ENCODE data around the gene STT3B. TPM values are rescaled to one million over a fixed set of nuclear protein-coding genes. Genes with fewer than 3 reads are reported as not detected.

STT3B gene
- total RNA-seq, 1 donor from 2014 or later, result 66.1 TPM

GRCh38 chr3:31614162-31614921 lies 81.6 kb downstream of the STT3B start:
- ATAC-seq (ENCODE audit: low read depth), result no peak
- Mint-ChIP-seq H3K9me3 (no peaks in the 10 kb centered on the region), H3K4me3 (no peak overlapping the region), H3K36me3 (ENCODE audit: low read depth) (peaks cover 48% of the 10 kb centered on the region), H3K4me1 (peaks cover 17% of the 10 kb centered on the region), H3K27ac (no peak overlapping the region), H3K27me3 (no peaks in the 10 kb centered on the region)
- ChIA-PET POLR2A (no interaction called here), CTCF (interaction anchor here (1.4 kb wide), 1 partner anchor 358 kb away, joined by 3 read pairs; no protein-coding TSS in a partner anchor)
- DNase-seq, result no peak
- no peak for TF ChIP-seq CTCF (IDR thresholded peaks at IDR 0.05)
- intact Hi-C loops (cut with micrococcal nuclease), result no loop called here

GRCh38 chr3:31615071-31615875 lies 82.5 kb downstream of the STT3B start:
- Mint-ChIP-seq H3K4me1 (peaks cover 17% of the 10 kb centered on the region), H3K36me3 (ENCODE audit: low read depth) (peaks cover 46% of the 10 kb centered on the region), H3K4me3 (no peak overlapping the region)

GRCh38 chr3:31616711-31617110 lies 84.0 kb downstream of the STT3B start:
- Mint-ChIP-seq H3K27me3 (no peaks in the 10 kb centered on the region), H3K4me3 (no peak overlapping the region), H3K27ac (no peak overlapping the region), H3K36me3 (ENCODE audit: low read depth) (peaks cover 58% of the 10 kb centered on the region), H3K9me3 (no peaks in the 10 kb centered on the region), H3K4me1 (peaks cover 19% of the 10 kb centered on the region)
- ChIA-PET CTCF (no interaction called here), POLR2A (interaction anchor here (0.7 kb wide), 1 partner anchor 136 kb away, joined by 5 read pairs; no protein-coding TSS in a partner anchor)
- ATAC-seq (ENCODE audit: low read depth) (no peak), DNase-seq (no peak)
- TF ChIP-seq CTCF (IDR thresholded peaks at IDR 0.05), result no peak
- intact Hi-C loops (cut with micrococcal nuclease), result loop anchor here (1.0 kb wide), 1 partner anchor 10 kb away; no protein-coding TSS in a partner anchor

More at GRCh38 chr3:31615071-31615875, 82.5 kb downstream of the STT3B start:
- Mint-ChIP-seq H3K9me3 (no peaks in the 10 kb centered on the region), H3K27ac (no peak overlapping the region), H3K27me3 (no peaks in the 10 kb centered on the region)
- DNase-seq (no peak), ATAC-seq (ENCODE audit: low read depth) (no peak)
- ChIA-PET CTCF (no interaction called here), POLR2A (no interaction called here)
- intact Hi-C loops (cut with micrococcal nuclease), result no loop called here
- no peak for TF ChIP-seq CTCF (IDR thresholded peaks at IDR 0.05)

GRCh38 chr3:31620656-31621055 lies 87.9 kb downstream of the STT3B start:
- no peaks in the 10 kb centered on the region for H3K27me3 Mint-ChIP-seq
- no peak for TF ChIP-seq CTCF (IDR thresholded peaks at IDR 0.05)
- H3K27ac Mint-ChIP-seq, result no peak overlapping the region
- ChIA-PET CTCF (no interaction called here), POLR2A (no interaction called here)
- peaks cover 36% of the 10 kb centered on the region for H3K4me1 Mint-ChIP-seq
- H3K36me3 Mint-ChIP-seq (ENCODE audit: low read depth), result peaks cover 64% of the 10 kb centered on the region
- DNase-seq (no peak), ATAC-seq (ENCODE audit: low read depth) (no peak)
- no peak overlapping the region for H3K4me3 Mint-ChIP-seq
- no peaks in the 10 kb centered on the region for H3K9me3 Mint-ChIP-seq
- intact Hi-C loops (cut with micrococcal nuclease), result no loop called here

GRCh38 chr3:31621314-31621713 lies 88.6 kb downstream of the STT3B start:
- ChIA-PET POLR2A (no interaction called here), CTCF (no interaction called here)
- H3K36me3 Mint-ChIP-seq (ENCODE audit: low read depth), result peaks cover 67% of the 10 kb centered on the region
- no peaks in the 10 kb centered on the region for H3K27me3 Mint-ChIP-seq
- peaks cover 36% of the 10 kb centered on the region for H3K4me1 Mint-ChIP-seq
- no peak for TF ChIP-seq CTCF (IDR thresholded peaks at IDR 0.05)
- no peaks in the 10 kb centered on the region for H3K9me3 Mint-ChIP-seq
- no peak for ATAC-seq (ENCODE audit: low read depth)
- H3K4me3 Mint-ChIP-seq, result no peak overlapping the region
- intact Hi-C loops (cut with micrococcal nuclease), result no loop called here
- H3K27ac Mint-ChIP-seq, result no peak overlapping the region
- no peak for DNase-seq

Data from activated B cell treated with CpG ODN at 0.5 μM for 24 hours (primary cell).